SK-N-MC (cell line): ENCODE measurements around the gene REV1.

Experiments used
- EZH2 ChIP-seq: fragments of 200-600 bp; sonication (generic); IDR thresholded peaks from one replicate; pipeline ENCODE4 v1.6.1; 2017; ENCODE audit warnings: antibody characterized with exemption
- POLR2AphosphoS5 ChIP-seq: IDR thresholded peaks from 2 replicates; pipeline ENCODE4 v1.6.1; 2012; ENCODE audit warnings: mild to moderate bottlenecking, low read depth, low read length, borderline replicate concordance

DNA sequence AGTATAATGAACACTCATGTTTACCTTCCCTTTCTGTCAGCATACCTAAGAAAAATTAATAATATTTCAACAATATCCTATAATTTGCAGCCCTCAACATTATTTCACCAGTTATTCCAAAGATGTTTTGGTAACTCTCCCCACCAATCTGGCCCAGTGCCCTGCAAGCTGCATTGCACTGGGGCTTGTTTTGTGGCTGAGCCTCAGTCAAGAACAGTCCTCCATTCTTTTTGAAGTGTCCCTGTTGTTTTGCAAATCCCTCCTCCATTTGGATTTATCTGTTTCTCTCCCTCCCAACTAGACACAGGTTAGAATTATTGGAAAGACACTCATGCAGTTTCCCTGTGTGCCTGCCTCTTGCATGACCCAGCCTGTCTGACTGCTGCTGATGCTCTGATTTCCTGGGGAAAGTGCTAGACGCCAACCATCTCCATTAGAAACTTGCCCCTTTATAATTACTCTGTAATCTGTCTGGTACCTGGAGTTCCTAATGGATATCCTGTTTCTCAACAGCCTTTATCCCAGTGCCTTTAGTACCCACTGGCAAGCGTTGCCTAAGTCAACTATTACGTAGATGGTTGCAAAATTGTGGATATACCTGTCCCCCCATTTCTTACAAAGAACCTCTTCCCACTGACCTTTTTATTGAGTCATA is 92.4 kb downstream of the REV1 start:
- TF ChIP-seq POLR2AphosphoS5 (no peak), EZH2 (no peak)
